Measurements from ENCODE around the gene SPTLC1.
"Not testable (repeated sequence)": the region's sequence is repeated elsewhere in the genome, so short reads cannot be mapped to it uniquely, and the experiment has no call there.

The SPTLC1 gene

GRCh38 chr9:92115071-92115858 is at the start of gene SPTLC1:
TSS of gene SPTLC1 (minus strand) at chr9:92115413. CDS start at chr9:92115370, 43 bp downstream.
- peak; percentile 86 to 98 (median 95) for DNase-seq

- DNase-seq = no peak
Measured at GRCh38 chr9:92164975-92165374, 49.8 kb upstream of the SPTLC1 start.

GRCh38 chr9:92164490-92164889 is 49.3 kb upstream of the SPTLC1 start:
- DNase-seq = no peak

GRCh38 chr9:92163276-92163675 is 48.1 kb upstream of the SPTLC1 start:
- no peak for DNase-seq

GRCh38 chr9:92160786-92161185 is 45.6 kb upstream of the SPTLC1 start:
- DNase-seq = no peak

- no peak for DNase-seq
Measured at GRCh38 chr9:92159058-92159457, 43.8 kb upstream of the SPTLC1 start.

- DNase-seq = no peak
Measured at GRCh38 chr9:92158097-92158601, 42.9 kb upstream of the SPTLC1 start.

- not testable (repeated sequence) for DNase-seq
Measured at GRCh38 chr9:92155736-92156135, 40.5 kb upstream of the SPTLC1 start.

- no peak for DNase-seq
Measured at GRCh38 chr9:92155221-92155620, 40.0 kb upstream of the SPTLC1 start.

- peak in 1 of 3 experiments; percentile 55 for DNase-seq
Measured at GRCh38 chr9:92153466-92154415, 38.5 kb upstream of the SPTLC1 start.

GRCh38 chr9:92151691-92152393 is 36.6 kb upstream of the SPTLC1 start:
- peak in 2 of 3 experiments; percentile 34 to 52 for DNase-seq

GRCh38 chr9:92150501-92151470 is 35.6 kb upstream of the SPTLC1 start:
- peak in 1 of 3 experiments; percentile 40 for DNase-seq

- no peak for DNase-seq
Measured at GRCh38 chr9:92147852-92148180, 32.6 kb upstream of the SPTLC1 start.

GRCh38 chr9:92147030-92147851 is 32.0 kb upstream of the SPTLC1 start:
- peak in 2 of 3 experiments; percentile 89 to 95 for DNase-seq

GRCh38 chr9:92146610-92147009 is 31.4 kb upstream of the SPTLC1 start:
- DNase-seq = peak in 1 of 3 experiments; percentile 65

- DNase-seq = not testable (repeated sequence)
Measured at GRCh38 chr9:92145784-92146183, 30.6 kb upstream of the SPTLC1 start.

- no peak for DNase-seq
Measured at GRCh38 chr9:92142329-92142728, 27.1 kb upstream of the SPTLC1 start.

- peak in 2 of 3 experiments; percentile 65 to 72 for DNase-seq
Measured at GRCh38 chr9:92141144-92142129, 26.2 kb upstream of the SPTLC1 start.

- peak in 1 of 3 experiments; percentile 46 for DNase-seq
Measured at GRCh38 chr9:92140754-92141143, 25.5 kb upstream of the SPTLC1 start.

Measured in NCI-H1417 (cell line).